Right atrium auricular region (tissue), 2 donors: ENCODE measurements around the gene ADAM21. TPM values are rescaled to one million over a fixed set of nuclear protein-coding genes. Genes with fewer than 3 reads are reported as not detected.
"Not testable (repeated sequence)": the region's sequence is repeated elsewhere in the genome, so short reads cannot be mapped to it uniquely, and the experiment has no call there.

Source experiments
- DNase-seq: peaks from one replicate; pipeline ENCODE4 v3.0.0-alpha.2; 2019; ENCODE audit warnings: low spot score
- H3K27ac ChIP-seq, 2 donors: fragments of 200-600 bp; sonication (generic); 1 replicate in 1 of 2; 2 replicates in 1 of 2; pipeline ENCODE4 v1.5.1; 2016 to 2019
- H3K27me3 ChIP-seq, 2 donors: fragments of 200-600 bp; sonication (generic); one replicate each; pipeline versions ENCODE4 v1.5.1 to v1.6.0; 2017 to 2019
- H3K36me3 ChIP-seq: fragments of 200-600 bp; sonication (generic); one replicate; pipeline ENCODE4 v1.5.1; 2016
- H3K4me1 ChIP-seq, 2 donors: fragments of 200-600 bp; sonication (generic); one replicate each; pipeline versions ENCODE4 v1.5.1 to v1.6.0; 2017 to 2019
- H3K4me3 ChIP-seq, 2 donors: fragments of 200-600 bp; sonication (generic); 1 replicate in 1 of 2; 2 replicates in 1 of 2; pipeline ENCODE4 v1.5.1; 2017 to 2019; ENCODE audit warnings: mild to moderate bottlenecking in 1 of 2, moderate library complexity in 1 of 2
- H3K9me3 ChIP-seq, 2 donors: fragments of 200-600 bp; sonication (generic); one replicate each; pipeline ENCODE4 v1.5.1; 2019
- total RNA-seq, 2 donors: library from RNA; depleted of rRNA; stranded (reverse); fragments of >200 nt; gene quantifications; one replicate each; pipeline ENCODE4 v1.1.0, GENCODE V29; 2016
- TF ChIP-seq, protein P1 (sequence below), 2 donors: fragments of 200-600 bp; sonication (generic); IDR thresholded peaks; one replicate each; pipeline ENCODE4 v1.5.1; 2019; ENCODE audit warnings: antibody characterized with exemption in 2 of 2

The ADAM21 gene
- total RNA-seq, 2 donors from 2014 or later, result 0.35 to 0.41 TPM

DNA sequence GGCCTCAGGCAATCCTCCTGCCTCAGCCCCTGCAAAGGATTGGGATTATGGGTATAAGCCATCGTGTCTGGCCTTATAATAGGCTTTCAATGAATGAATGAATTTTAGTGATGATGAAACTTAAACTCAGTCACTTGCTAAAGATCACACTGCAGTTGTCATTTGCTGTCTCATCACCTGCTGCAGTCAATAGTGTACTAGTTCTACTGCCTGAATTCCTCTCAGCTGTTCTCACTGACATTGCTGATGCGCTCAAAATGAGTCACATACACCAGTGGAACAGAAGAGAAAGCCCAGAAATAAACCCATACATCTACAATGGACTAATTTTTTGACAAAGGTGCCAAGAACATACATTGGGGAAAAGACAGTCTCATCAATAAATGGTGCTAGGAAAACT lies 29.4 kb upstream of the ADAM21 start:
- H3K27me3 ChIP-seq, result no peaks in the 10 kb centered on the region

DNA sequence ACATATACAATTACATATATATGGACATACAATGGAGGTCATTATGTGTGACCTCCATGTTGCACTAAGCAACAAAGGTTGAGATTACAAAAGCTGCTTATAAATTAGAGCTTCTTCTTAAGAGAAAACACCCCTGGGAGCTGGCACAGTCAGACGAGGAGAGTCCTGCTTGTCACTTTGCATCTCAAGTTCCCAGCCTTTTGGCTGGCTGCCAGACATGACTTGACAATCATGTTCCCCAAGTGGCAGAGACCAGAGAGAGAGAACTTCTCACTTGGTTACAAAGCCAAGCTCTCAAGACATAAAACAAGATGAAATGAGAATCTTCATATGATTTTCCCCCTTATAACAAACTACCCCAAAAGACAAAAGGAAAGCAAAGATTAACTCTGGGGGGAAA lies 26.6 kb upstream of the ADAM21 start:
- Histone ChIP-seq H3K27ac (no peak overlapping the region), H3K4me1 (no peaks in the 10 kb centered on the region), H3K9me3 (no peaks in the 10 kb centered on the region), H3K36me3 (no peaks in the 10 kb centered on the region), H3K27me3 (no peaks in the 10 kb centered on the region), H3K4me3 (no peak overlapping the region)
- TF ChIP-seq, protein P1, sequence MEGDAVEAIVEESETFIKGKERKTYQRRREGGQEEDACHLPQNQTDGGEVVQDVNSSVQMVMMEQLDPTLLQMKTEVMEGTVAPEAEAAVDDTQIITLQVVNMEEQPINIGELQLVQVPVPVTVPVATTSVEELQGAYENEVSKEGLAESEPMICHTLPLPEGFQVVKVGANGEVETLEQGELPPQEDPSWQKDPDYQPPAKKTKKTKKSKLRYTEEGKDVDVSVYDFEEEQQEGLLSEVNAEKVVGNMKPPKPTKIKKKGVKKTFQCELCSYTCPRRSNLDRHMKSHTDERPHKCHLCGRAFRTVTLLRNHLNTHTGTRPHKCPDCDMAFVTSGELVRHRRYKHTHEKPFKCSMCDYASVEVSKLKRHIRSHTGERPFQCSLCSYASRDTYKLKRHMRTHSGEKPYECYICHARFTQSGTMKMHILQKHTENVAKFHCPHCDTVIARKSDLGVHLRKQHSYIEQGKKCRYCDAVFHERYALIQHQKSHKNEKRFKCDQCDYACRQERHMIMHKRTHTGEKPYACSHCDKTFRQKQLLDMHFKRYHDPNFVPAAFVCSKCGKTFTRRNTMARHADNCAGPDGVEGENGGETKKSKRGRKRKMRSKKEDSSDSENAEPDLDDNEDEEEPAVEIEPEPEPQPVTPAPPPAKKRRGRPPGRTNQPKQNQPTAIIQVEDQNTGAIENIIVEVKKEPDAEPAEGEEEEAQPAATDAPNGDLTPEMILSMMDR (IDR thresholded peaks at IDR 0.05), result no peak
- no peak for DNase-seq

More for the DNA sequence above, 29.4 kb upstream of the ADAM21 start:
- H3K4me1 ChIP-seq, result no peaks in the 10 kb centered on the region
- TF ChIP-seq, protein P1 (IDR thresholded peaks at IDR 0.05), result no peak
- H3K27ac ChIP-seq, result no peak overlapping the region
- DNase-seq, result no peak
- H3K36me3 ChIP-seq, result no peaks in the 10 kb centered on the region
- no peak overlapping the region for H3K4me3 ChIP-seq
- H3K9me3 ChIP-seq, result no peaks in the 10 kb centered on the region

DNA sequence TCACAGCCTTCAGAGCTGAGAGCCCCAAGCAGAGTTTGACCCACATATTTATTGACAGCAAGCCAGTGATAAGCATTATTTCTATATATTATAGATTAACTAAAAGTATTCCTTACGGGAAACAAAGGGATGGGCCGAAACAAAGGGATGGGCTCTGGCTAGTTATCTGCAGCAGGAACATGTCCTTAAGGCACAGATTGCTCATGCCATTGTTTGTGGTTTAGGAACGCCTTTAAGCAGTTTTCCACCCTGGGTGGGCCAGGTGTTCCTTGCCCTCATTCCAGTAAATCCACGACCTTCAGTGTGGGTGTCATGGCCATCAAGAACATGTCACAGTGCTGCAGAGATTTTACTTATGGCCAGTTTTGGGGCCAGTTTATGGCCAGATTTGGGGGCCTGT lies 25.4 kb upstream of the ADAM21 start:
- not testable (repeated sequence) for H3K36me3 ChIP-seq, H3K4me3 ChIP-seq, DNase-seq, H3K4me1 ChIP-seq, H3K27me3 ChIP-seq, H3K27ac ChIP-seq
- H3K9me3 ChIP-seq, result peaks cover 0 to 10% of the 10 kb centered on the region in 2 donors

DNA sequence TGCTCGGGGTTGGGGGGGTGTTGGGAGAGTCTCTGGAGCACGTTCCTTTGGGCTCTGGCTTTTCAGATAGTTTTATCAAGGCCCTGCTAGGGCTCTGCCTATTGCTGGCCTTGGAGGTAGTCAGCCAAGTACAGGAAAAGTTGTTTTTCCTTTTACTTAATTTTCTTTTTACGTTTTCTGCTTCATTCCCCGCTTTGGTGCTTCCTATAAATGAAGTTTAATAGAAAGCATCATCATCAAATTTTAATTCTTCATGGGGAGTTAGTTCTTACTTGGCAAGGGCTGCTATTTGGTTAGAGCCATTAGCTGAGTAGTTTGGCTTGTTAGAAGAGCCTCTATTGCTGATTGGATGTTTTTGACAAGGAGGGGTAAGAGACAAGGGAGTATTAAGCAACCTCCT lies 15.1 kb upstream of the ADAM21 start:
- TF ChIP-seq, protein P1 (IDR thresholded peaks at IDR 0.05), result no peak
- Histone ChIP-seq H3K36me3 (no peaks in the 10 kb centered on the region), H3K27ac (no peak overlapping the region), H3K9me3 (no peaks in the 10 kb centered on the region), H3K27me3 (no peaks in the 10 kb centered on the region), H3K4me1 (no peaks in the 10 kb centered on the region), H3K4me3 (no peak overlapping the region)
- DNase-seq, result no peak

DNA sequence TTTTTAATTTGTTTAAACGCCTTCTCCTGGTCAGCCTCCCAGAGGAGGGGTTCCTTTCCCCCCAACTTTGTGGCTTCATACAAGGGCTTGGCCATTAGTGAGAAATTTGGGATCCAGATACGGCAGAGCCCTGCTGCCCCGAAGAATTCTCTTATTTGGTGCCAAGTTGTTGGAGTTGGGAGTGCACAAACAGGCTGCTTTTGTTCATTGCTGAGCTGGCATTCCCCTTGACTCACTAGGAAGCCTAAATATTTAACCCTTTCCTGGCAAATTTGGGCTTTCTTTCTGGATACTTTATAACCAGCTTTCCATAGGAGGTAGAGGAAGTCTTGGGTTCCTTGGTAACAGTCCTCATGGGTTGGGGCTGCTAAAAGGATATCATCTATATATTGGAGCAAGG lies 10.3 kb upstream of the ADAM21 start:
- H3K9me3 ChIP-seq, result peaks cover 0 to 22% of the 10 kb centered on the region in 2 donors
- no peak overlapping the region for H3K27ac ChIP-seq
- H3K36me3 ChIP-seq, result no peaks in the 10 kb centered on the region
- TF ChIP-seq, protein P1 (IDR thresholded peaks at IDR 0.05), result no peak
- H3K27me3 ChIP-seq, result no peaks in the 10 kb centered on the region
- DNase-seq, result no peak
- no peak overlapping the region for H3K4me3 ChIP-seq
- no peaks in the 10 kb centered on the region for H3K4me1 ChIP-seq

DNA sequence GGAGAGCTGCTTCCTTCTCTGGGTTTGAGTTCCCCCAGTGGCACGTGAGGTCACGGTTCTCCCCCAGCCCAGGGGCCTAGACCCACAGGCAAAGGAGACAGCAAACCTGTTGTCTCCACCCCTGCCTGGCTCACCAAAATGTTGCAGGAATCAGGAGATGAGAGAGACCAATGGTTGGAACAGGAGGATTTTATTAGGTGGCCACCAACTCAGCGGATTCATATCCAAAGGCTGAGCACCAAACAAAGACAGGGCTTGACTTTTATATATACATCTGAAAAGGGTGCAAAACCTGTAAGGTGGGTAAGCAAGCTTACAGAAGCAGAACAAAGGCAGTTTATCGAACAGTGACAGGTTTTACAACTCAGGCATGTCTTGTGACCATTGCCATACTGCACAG lies 9.2 kb upstream of the ADAM21 start:
- no peak overlapping the region for H3K4me3 ChIP-seq
- TF ChIP-seq, protein P1 (IDR thresholded peaks at IDR 0.05), result no peak
- no peaks in the 10 kb centered on the region for H3K4me1 ChIP-seq
- H3K36me3 ChIP-seq, result no peaks in the 10 kb centered on the region
- no peak overlapping the region for H3K27ac ChIP-seq
- H3K9me3 ChIP-seq, result peaks cover 0 to 22% of the 10 kb centered on the region in 2 donors
- DNase-seq, result no peak
- no peaks in the 10 kb centered on the region for H3K27me3 ChIP-seq
